ENCODE measurements around the gene NUDT4. TPM values are rescaled to one million over a fixed set of nuclear protein-coding genes. Genes with fewer than 3 reads are reported as not detected.

NUDT4 gene
- total and polyA plus RNA-seq, 2 of the 13 experiments (the other 11 are each of a cell fraction or from before 2014, with no cell fraction given) = 37.3 to 70.1 TPM

DNA sequence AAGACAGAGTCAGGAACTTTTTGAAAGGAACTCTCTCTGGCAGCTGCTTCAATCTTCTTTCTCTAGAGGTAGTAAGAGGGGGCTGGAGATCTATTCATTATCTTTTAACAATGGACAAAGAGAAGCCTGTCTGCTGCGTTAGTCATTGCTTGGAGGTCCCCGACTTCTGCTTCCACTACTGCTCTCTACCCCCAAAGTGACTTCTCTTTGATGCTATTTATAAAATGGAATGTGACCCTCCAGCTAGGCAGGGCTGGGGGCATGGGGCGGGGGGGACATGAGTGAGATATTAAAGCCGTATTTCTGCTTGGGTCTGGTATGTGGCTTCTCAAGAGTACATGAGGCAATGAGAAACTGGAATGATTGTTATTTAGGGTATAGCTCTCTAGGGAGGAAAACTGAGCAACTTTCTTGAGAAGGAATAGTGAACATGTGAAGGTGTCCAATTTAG is 41.4 kb upstream of the NUDT4 start:
- in situ Hi-C loops (cut with HindIII; ENCODE audit: extremely low pct_ligation_motif_present, low pct_unique_long_range_greater_than_20kb) = no loop called here
- WGBS (ENCODE audit: low lambda C conversion rate) = 20% methylated on average over 4 of the region's 4 CpGs
- Histone ChIP-seq H3K36me3 (replicated peaks in 1 of 2; ENCODE audit: control insufficient read depth in 1 of 2, insufficient read depth in 2 of 2, low read length in 2 of 2) (no peaks in the 10 kb centered on the region), H3K27ac (ENCODE audit: extremely low read length, insufficient read depth, low read length) (peak overlapping the region; percentile 32), H3K4me2 (ENCODE audit: low read depth, low read length) (peak overlapping the region; percentile 26), H3K9me3 (ENCODE audit: low read length) (no peaks in the 10 kb centered on the region), H4K20me1 (ENCODE audit: insufficient read depth, low read length) (no peaks in the 10 kb centered on the region), H3K4me1 (ENCODE audit: insufficient read depth, low read length) (peaks cover 19% of the 10 kb centered on the region), H2AFZ (ENCODE audit: low read length) (no peak overlapping the region), H3K4me3 (replicated peaks in 1 of 3; ENCODE audit: insufficient read depth in 1 of 3, low read depth in 2 of 3, low read length in 3 of 3) (no peak overlapping the region; a peak in 1 of 6 replicates), H3K9ac (ENCODE audit: insufficient read depth, low read depth, low read length) (0 out of 2 replicates have a peak overlapping the region, but pooled peaks have one; percentile 4), H3K79me2 (ENCODE audit: insufficient read depth, low read length) (no peaks in the 10 kb centered on the region), H3K27me3 (ENCODE audit: control insufficient read depth in 1 of 2, insufficient read depth in 2 of 2, low read length in 2 of 2) (no peaks in the 10 kb centered on the region)
- TF ChIP-seq MBNL3 (CRISPR knock-in tag; conservative IDR thresholded peaks at IDR 0.05) (no peak), ZNF816 (CRISPR knock-in tag; IDR thresholded peaks at IDR 0.05; ENCODE audit: borderline replicate concordance) (no peak), EP300 (IDR thresholded peaks at IDR 0.05; ENCODE audit: low read depth in 2 of 2, low read length in 2 of 2) (0 out of 4 replicates have a peak, but pooled peaks of 1 of the 2 experiments have one; percentile 5), EP300 (CRISPR knock-in tag; IDR thresholded peaks at IDR 0.05; ENCODE audit: borderline replicate concordance) (no peak), TCF7 (IDR thresholded peaks at IDR 0.05; ENCODE audit: low read depth) (peak; percentile 48; the same call in 1 of the 2 replicates), SOX5 (CRISPR knock-in tag; IDR thresholded peaks at IDR 0.05; ENCODE audit: borderline replicate concordance) (peak; percentile 39; the same call in 1 of the 2 replicates), PATZ1 (CRISPR knock-in tag; IDR thresholded peaks at IDR 0.05) (peak; percentile 73), ZBTB26 (CRISPR knock-in tag; IDR thresholded peaks at IDR 0.05; ENCODE audit: borderline replicate concordance) (no peak), SRY (CRISPR knock-in tag; IDR thresholded peaks at IDR 0.05) (no peak), SOX13 (IDR thresholded peaks at IDR 0.05) (no peak), SOX13 (CRISPR knock-in tag; conservative IDR thresholded peaks at IDR 0.05 in 1 of 2, IDR thresholded peaks at IDR 0.05 in 1 of 2) (peak in 1 of 2 experiments; percentile 56; a peak in 2 of 4 replicates), RARA (CRISPR knock-in tag; IDR thresholded peaks at IDR 0.05) (peak; percentile 8; the same call in 1 of the 2 replicates), GLI4 (CRISPR knock-in tag; IDR thresholded peaks at IDR 0.05; ENCODE audit: borderline replicate concordance) (no peak), NR2F6 (IDR thresholded peaks at IDR 0.05) (no peak), NR2F6 (CRISPR knock-in tag; IDR thresholded peaks at IDR 0.05) (0 out of 2 replicates have a peak, but pooled peaks have one; percentile 25), KDM3A (CRISPR knock-in tag; IDR thresholded peaks at IDR 0.05; ENCODE audit: low read depth) (no peak)
- no TSS peak for BruUV-seq (replicated peaks)
- peak; percentile 87 for ATAC-seq
- peak; percentile 86 for DNase-seq (ENCODE audit: low spot score)
- CTCF ChIA-PET (ENCODE audit: low intra/inter-chr PET ratio, low total read pairs) = no interaction called here
- intact Hi-C loops (cut with micrococcal nuclease; ENCODE audit: unreplicated experiment) = no loop called here
- FAIRE-seq = no peak
- POLR2A ChIA-PET = no interaction called here

Data from HepG2 (cell line).